Neural cell (in vitro differentiated cells): ENCODE results near the gene DRD2. TPM values are rescaled to one million over a fixed set of nuclear protein-coding genes. Genes with fewer than 3 reads are reported as not detected.

Source experiments
- H2AFZ ChIP-seq: fragments of 200-600, 300-800 bp; sonication (generic), shearing (Covaris generic); 2 replicates; pipeline ENCODE4 v1.6.0; 2014; ENCODE audit warnings: low read depth, mild to moderate bottlenecking, antibody characterized with exemption, low read length, moderate library complexity
- H3F3A ChIP-seq: fragments of 200-600 bp; shearing (Covaris generic); 2 replicates; pipeline ENCODE4 v1.6.1; 2016; ENCODE audit warnings: mild to moderate bottlenecking, moderate library complexity, mixed read lengths, antibody characterized with exemption, low read length; ENCODE audit not compliant: insufficient read depth, poor library complexity, severe bottlenecking
- H3K27ac ChIP-seq: fragments of 200-600, 300-800 bp; sonication (generic), shearing (Covaris generic); 2 replicates; pipeline ENCODE4 v1.5.1; 2014; ENCODE audit warnings: mild to moderate bottlenecking, low read length, moderate library complexity
- H3K27me3 ChIP-seq: fragments of 300-800, 200-600 bp; sonication (generic), shearing (Covaris generic); 2 replicates; pipeline ENCODE4 v1.6.0; 2014; ENCODE audit warnings: mild to moderate bottlenecking, low read depth, low read length, moderate library complexity; ENCODE audit not compliant: insufficient read depth
- H3K36me3 ChIP-seq: fragments of 300-800, 200-600 bp; sonication (generic), shearing (Covaris generic); 2 replicates; pipeline ENCODE4 v1.5.1; 2014; ENCODE audit warnings: mild to moderate bottlenecking, antibody characterized with exemption, low read length, moderate library complexity; ENCODE audit not compliant: insufficient read depth
- H3K4me2 ChIP-seq: fragments of 300-800, 200-600 bp; sonication (generic), shearing (Covaris generic); 2 replicates; pipeline ENCODE4 v1.6.0; 2014; ENCODE audit warnings: mild to moderate bottlenecking, low read length
- H3K4me3 ChIP-seq: fragments of 300-800, 200-600 bp; sonication (generic), shearing (Covaris generic); 2 replicates; pipeline ENCODE4 v1.5.1; 2014; ENCODE audit warnings: mild to moderate bottlenecking, low read length, moderate library complexity
- H3K79me2 ChIP-seq: fragments of 200-600 bp; shearing (Covaris generic); replicated peaks from 2 replicates; pipeline ENCODE4 v1.6.0; 2014; ENCODE audit warnings: mild to moderate bottlenecking, low read length, moderate library complexity; ENCODE audit not compliant: insufficient read depth
- H3K9ac ChIP-seq: fragments of 300-800, 200-600 bp; sonication (generic), shearing (Covaris generic); 2 replicates; pipeline ENCODE4 v1.6.1; 2016; ENCODE audit warnings: mild to moderate bottlenecking, low read length, mixed read lengths
- H3K9me2 ChIP-seq: fragments of 200-600 bp; shearing (Covaris generic); 2 replicates; pipeline ENCODE4 v1.6.1; 2016; ENCODE audit warnings: mild to moderate bottlenecking, low read length, mixed read lengths; ENCODE audit not compliant: insufficient read depth
- H3K9me3 ChIP-seq: fragments of 200-600, 300-800 bp; sonication (generic), shearing (Covaris generic); 2 replicates; pipeline ENCODE4 v1.6.1; 2016; ENCODE audit warnings: mild to moderate bottlenecking, mixed run types, low read length, moderate library complexity, mixed read lengths
- H4K20me1 ChIP-seq: fragments of 200-600 bp; shearing (Covaris generic); 2 replicates; pipeline ENCODE4 v1.6.1; 2016; ENCODE audit warnings: mild to moderate bottlenecking, mixed run types; ENCODE audit not compliant: insufficient read depth
- EP300 ChIP-seq: fragments of 450-650 bp; conservative IDR thresholded peaks from 2 replicates; pipeline ENCODE4 v1.6.1; 2014; ENCODE audit warnings: antibody characterized with exemption, mild to moderate bottlenecking, moderate library complexity; ENCODE audit not compliant: poor library complexity, severe bottlenecking
- EZH2 ChIP-seq: fragments of 200-600, 300-800 bp; shearing (Covaris generic), sonication (generic); IDR thresholded peaks from 2 replicates; pipeline ENCODE4 v1.6.1; 2014; ENCODE audit warnings: antibody characterized with exemption, low read length, borderline replicate concordance, mild to moderate bottlenecking; ENCODE audit not compliant: insufficient read depth, poor library complexity, severe bottlenecking
- MXI1 ChIP-seq: fragments of 450-650 bp; conservative IDR thresholded peaks from 2 replicates; pipeline ENCODE4 v1.6.1; 2014; ENCODE audit warnings: antibody characterized with exemption, mild to moderate bottlenecking; ENCODE audit not compliant: poor library complexity, severe bottlenecking
- POLR2AphosphoS5 ChIP-seq: IDR thresholded peaks from 2 replicates; pipeline ENCODE4 v1.6.1; 2012
- RAD21 ChIP-seq: fragments of 450-650 bp; conservative IDR thresholded peaks from 2 replicates; pipeline ENCODE4 v1.6.1; 2014; ENCODE audit warnings: antibody characterized with exemption, mild to moderate bottlenecking, moderate library complexity
- SMC3 ChIP-seq: fragments of 450-650 bp; conservative IDR thresholded peaks from 2 replicates; pipeline ENCODE4 v1.6.1; 2014; ENCODE audit warnings: antibody characterized with exemption, mild to moderate bottlenecking, moderate library complexity; ENCODE audit not compliant: poor library complexity
- TAF1 ChIP-seq: IDR thresholded peaks from 2 replicates; pipeline ENCODE4 v1.6.1; 2012; ENCODE audit warnings: low read depth
- polyA plus RNA-seq: library from polyadenylated mRNA; depleted of rRNA; stranded (reverse); fragments of >200 nt; gene quantifications from 2 replicates; pipeline ENCODE4 v1.2.3, GENCODE V29; 2014
- TF ChIP-seq, protein P1 (sequence below): IDR thresholded peaks from 2 replicates; pipeline ENCODE4 v1.6.1; 2012; ENCODE audit warnings: borderline replicate concordance
- TF ChIP-seq, protein P2 (sequence below): fragments of 450-650 bp; IDR thresholded peaks from 2 replicates; pipeline ENCODE4 v1.5.1; 2014; ENCODE audit warnings: antibody characterized with exemption, mild to moderate bottlenecking, moderate library complexity; ENCODE audit not compliant: poor library complexity, severe bottlenecking

The DRD2 gene
- polyA plus RNA-seq, 1 donor from 2014 or later, result 0.24 TPM

DNA sequence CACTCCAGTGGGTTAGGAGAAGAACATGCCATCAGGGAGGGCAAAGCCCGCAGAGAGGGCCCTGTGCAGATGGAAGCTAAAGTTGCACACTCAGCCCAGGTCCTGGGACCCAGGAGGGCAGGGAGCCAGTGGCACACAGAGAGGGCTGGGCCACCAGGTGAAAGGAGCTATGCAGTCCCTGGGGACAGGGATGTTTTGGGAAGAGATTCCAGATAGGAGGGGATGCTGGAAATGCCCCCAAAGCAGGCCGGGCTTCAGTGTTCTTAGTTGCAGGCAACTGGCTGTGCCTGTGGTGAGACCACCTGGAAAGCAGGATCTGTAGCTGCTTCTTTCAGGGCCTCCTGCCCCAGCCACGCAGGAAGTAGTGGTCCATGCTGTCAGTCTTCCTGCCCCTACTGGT lies 68.0 kb downstream of the DRD2 start:
- Histone ChIP-seq H4K20me1 (no peaks in the 10 kb centered on the region), H3K9ac (no peak overlapping the region), H3K4me3 (no peak overlapping the region), H3K9me3 (no peaks in the 10 kb centered on the region), H3K9me2 (no peaks in the 10 kb centered on the region), H3K27ac (no peak overlapping the region), H3K36me3 (no peaks in the 10 kb centered on the region), H2AFZ (no peak overlapping the region), H3K79me2 (no peaks in the 10 kb centered on the region), H3K4me2 (no peak overlapping the region), H3F3A (no peaks in the 10 kb centered on the region), H3K27me3 (no peaks in the 10 kb centered on the region)
- TF ChIP-seq, protein P1, sequence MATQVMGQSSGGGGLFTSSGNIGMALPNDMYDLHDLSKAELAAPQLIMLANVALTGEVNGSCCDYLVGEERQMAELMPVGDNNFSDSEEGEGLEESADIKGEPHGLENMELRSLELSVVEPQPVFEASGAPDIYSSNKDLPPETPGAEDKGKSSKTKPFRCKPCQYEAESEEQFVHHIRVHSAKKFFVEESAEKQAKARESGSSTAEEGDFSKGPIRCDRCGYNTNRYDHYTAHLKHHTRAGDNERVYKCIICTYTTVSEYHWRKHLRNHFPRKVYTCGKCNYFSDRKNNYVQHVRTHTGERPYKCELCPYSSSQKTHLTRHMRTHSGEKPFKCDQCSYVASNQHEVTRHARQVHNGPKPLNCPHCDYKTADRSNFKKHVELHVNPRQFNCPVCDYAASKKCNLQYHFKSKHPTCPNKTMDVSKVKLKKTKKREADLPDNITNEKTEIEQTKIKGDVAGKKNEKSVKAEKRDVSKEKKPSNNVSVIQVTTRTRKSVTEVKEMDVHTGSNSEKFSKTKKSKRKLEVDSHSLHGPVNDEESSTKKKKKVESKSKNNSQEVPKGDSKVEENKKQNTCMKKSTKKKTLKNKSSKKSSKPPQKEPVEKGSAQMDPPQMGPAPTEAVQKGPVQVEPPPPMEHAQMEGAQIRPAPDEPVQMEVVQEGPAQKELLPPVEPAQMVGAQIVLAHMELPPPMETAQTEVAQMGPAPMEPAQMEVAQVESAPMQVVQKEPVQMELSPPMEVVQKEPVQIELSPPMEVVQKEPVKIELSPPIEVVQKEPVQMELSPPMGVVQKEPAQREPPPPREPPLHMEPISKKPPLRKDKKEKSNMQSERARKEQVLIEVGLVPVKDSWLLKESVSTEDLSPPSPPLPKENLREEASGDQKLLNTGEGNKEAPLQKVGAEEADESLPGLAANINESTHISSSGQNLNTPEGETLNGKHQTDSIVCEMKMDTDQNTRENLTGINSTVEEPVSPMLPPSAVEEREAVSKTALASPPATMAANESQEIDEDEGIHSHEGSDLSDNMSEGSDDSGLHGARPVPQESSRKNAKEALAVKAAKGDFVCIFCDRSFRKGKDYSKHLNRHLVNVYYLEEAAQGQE, result no peak
- TF ChIP-seq EP300 (no peak), SMC3 (no peak), MXI1 (no peak), RAD21 (no peak), POLR2AphosphoS5 (no peak), EZH2 (no peak)
- TF ChIP-seq, protein P2, sequence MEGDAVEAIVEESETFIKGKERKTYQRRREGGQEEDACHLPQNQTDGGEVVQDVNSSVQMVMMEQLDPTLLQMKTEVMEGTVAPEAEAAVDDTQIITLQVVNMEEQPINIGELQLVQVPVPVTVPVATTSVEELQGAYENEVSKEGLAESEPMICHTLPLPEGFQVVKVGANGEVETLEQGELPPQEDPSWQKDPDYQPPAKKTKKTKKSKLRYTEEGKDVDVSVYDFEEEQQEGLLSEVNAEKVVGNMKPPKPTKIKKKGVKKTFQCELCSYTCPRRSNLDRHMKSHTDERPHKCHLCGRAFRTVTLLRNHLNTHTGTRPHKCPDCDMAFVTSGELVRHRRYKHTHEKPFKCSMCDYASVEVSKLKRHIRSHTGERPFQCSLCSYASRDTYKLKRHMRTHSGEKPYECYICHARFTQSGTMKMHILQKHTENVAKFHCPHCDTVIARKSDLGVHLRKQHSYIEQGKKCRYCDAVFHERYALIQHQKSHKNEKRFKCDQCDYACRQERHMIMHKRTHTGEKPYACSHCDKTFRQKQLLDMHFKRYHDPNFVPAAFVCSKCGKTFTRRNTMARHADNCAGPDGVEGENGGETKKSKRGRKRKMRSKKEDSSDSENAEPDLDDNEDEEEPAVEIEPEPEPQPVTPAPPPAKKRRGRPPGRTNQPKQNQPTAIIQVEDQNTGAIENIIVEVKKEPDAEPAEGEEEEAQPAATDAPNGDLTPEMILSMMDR, result no peak

DNA sequence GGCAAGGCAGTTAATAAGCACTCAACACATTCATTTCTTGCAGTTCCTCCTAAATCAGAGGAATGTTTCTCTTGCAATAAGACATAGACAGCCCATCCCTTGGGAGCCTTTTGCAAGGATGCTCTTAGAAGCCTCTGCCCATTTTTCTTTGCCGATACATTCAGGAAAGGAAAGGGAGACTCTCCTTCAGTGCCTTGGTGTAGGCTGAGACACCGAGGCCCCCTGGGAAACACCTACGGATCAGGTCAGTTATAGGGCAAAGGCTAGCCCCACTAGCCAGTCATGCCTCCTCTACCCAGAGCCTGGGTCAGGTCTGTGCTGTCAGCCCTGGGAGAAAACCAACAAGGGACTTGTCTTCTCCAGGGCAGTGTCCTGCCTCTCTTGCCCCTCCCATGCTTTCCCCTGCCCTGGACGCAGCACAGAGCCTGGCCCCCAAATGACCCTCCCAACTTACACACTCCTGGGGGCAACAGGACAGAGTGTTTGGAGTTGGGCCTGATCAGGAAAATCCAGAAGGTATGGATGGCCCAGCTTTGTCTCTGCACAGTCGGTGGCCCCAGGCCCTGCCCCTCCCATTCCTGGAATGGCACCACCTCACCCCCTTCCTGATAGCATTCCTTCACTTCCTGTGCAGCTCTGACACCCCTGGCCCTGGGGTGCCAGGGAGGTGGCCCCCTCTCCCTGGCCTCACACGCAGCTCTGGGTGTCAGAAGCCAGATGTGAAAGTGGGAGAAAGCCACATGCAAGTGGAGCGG lies 69.3 kb downstream of the DRD2 start:
- H3K9me3 ChIP-seq, result no peaks in the 10 kb centered on the region
- H3F3A ChIP-seq, result no peaks in the 10 kb centered on the region
- no peaks in the 10 kb centered on the region for H3K9me2 ChIP-seq
- no peaks in the 10 kb centered on the region for H4K20me1 ChIP-seq
- H3K79me2 ChIP-seq, result no peaks in the 10 kb centered on the region
- no peaks in the 10 kb centered on the region for H3K36me3 ChIP-seq
- no peak overlapping the region for H2AFZ ChIP-seq
- H3K9ac ChIP-seq, result no peak overlapping the region
- H3K4me2 ChIP-seq, result no peak overlapping the region
- no peak overlapping the region for H3K4me3 ChIP-seq
- no peak overlapping the region for H3K27ac ChIP-seq
- H3K27me3 ChIP-seq, result no peaks in the 10 kb centered on the region
- TF ChIP-seq EP300 (no peak), TAF1 (no peak), EZH2 (no peak), RAD21 (no peak)
